GM23248 (cell line): ENCODE data around the gene FASLG. TPM values are rescaled to one million over a fixed set of nuclear protein-coding genes. Genes with fewer than 3 reads are reported as not detected.

Experiments
- DNase-seq: peaks from one replicate; pipeline ENCODE4 v3.0.0-alpha.2; 2015
- H2AFZ ChIP-seq: fragments of 200-600 bp; sonication (generic); 2 replicates; pipeline ENCODE4 v1.6.1; 2016; ENCODE audit warnings: antibody characterized with exemption
- H3F3A ChIP-seq: fragments of 200-600 bp; sonication (generic); 2 replicates; pipeline ENCODE4 v1.6.1; 2016; ENCODE audit warnings: mild to moderate bottlenecking, antibody characterized with exemption, mixed run types; ENCODE audit not compliant: insufficient read depth
- H3K27ac ChIP-seq: fragments of 200-600 bp; sonication (generic); 2 replicates; pipeline ENCODE4 v1.5.1; 2016; ENCODE audit warnings: mild to moderate bottlenecking
- H3K27me3 ChIP-seq: fragments of 200-600 bp; sonication (generic); replicated peaks from 2 replicates; pipeline ENCODE4 v1.6.1; 2016; ENCODE audit warnings: mild to moderate bottlenecking; ENCODE audit not compliant: insufficient read depth
- H3K36me3 ChIP-seq: fragments of 200-600 bp; sonication (generic); 2 replicates; pipeline ENCODE4 v1.6.1; 2016; ENCODE audit warnings: low read depth, mild to moderate bottlenecking
- H3K4me1 ChIP-seq: fragments of 200-600 bp; sonication (generic); 2 replicates; pipeline ENCODE4 v1.6.1; 2016; ENCODE audit warnings: mild to moderate bottlenecking; ENCODE audit not compliant: insufficient read depth
- H3K4me2 ChIP-seq: fragments of 200-600 bp; sonication (generic); one replicate; pipeline ENCODE4 v1.6.1; 2016; ENCODE audit warnings: mild to moderate bottlenecking; ENCODE audit not compliant: unreplicated experiment
- H3K4me3 ChIP-seq: fragments of 200-600 bp; sonication (generic); 2 replicates; pipeline ENCODE4 v1.5.1; 2016; ENCODE audit warnings: mild to moderate bottlenecking
- H3K79me2 ChIP-seq: fragments of 200-600 bp; sonication (generic); 2 replicates; pipeline ENCODE4 v1.6.1; 2016; ENCODE audit warnings: mild to moderate bottlenecking; ENCODE audit not compliant: insufficient read depth
- H3K9ac ChIP-seq: fragments of 200-600 bp; sonication (generic); 2 replicates; pipeline ENCODE4 v1.6.1; 2016; ENCODE audit warnings: mild to moderate bottlenecking
- H3K9me2 ChIP-seq: fragments of 200-600 bp; sonication (generic); 2 replicates; pipeline ENCODE4 v1.6.1; 2016; ENCODE audit warnings: mixed run types, mild to moderate bottlenecking, moderate library complexity; ENCODE audit not compliant: insufficient read depth
- H3K9me3 ChIP-seq: fragments of 200-600 bp; sonication (generic); one replicate; pipeline ENCODE4 v1.6.1; 2017; ENCODE audit warnings: low read depth
- H4K20me1 ChIP-seq: fragments of 200-600 bp; sonication (generic); 2 replicates; pipeline ENCODE4 v1.6.0; 2016; ENCODE audit not compliant: insufficient read depth
- EZH2 ChIP-seq: fragments of 200-600 bp; sonication (generic); IDR thresholded peaks from 2 replicates; pipeline ENCODE4 v1.6.1; 2018; ENCODE audit warnings: antibody characterized with exemption, mild to moderate bottlenecking; ENCODE audit not compliant: insufficient read depth, poor library complexity, severe bottlenecking
- EZH2phosphoT487 ChIP-seq: fragments of 200-600 bp; sonication (generic); IDR thresholded peaks from 2 replicates; pipeline ENCODE4 v1.6.1; 2018; ENCODE audit warnings: antibody characterized with exemption, moderate library complexity, mild to moderate bottlenecking, low read depth; ENCODE audit not compliant: insufficient read depth
- WGBS, 2 experiments: methylation state at CpG; one replicate each; pipeline ENCODE4 v1.1.6; 2015 to 2017; ENCODE audit warnings: low lambda C conversion rate in 2 of 2, low coverage in 1 of 2; ENCODE audit errors: missing lambda C conversion rate in 2 of 2; 5-methylcytosine and 5-hydroxymethylcytosine counted together
- in situ Hi-C: fragments of 300-500 bp; cut with MboI; formaldehyde crosslinking; loops from 2 replicates; pipeline ENCODE4 v1.15.0; 2020
- polyA plus RNA-seq: library from polyadenylated mRNA; unstranded; fragments of >200 nt; fragmentation: Nextera tagmentation; extraction: Ambion mirVana; gene quantifications from 2 replicates; pipeline ENCODE4 v1.2.1, GENCODE V29; 2016
- total RNA-seq: library from RNA; depleted of rRNA; stranded (reverse); fragments of >200 nt; shearing (Covaris generic); gene quantifications from 2 replicates; pipeline ENCODE4 v1.2.3, GENCODE V29; 2014; rRNA removed

Gene FASLG
- total RNA-seq (not detected in 2 replicates), polyA plus RNA-seq (not detected in 2 replicates)

DNA sequence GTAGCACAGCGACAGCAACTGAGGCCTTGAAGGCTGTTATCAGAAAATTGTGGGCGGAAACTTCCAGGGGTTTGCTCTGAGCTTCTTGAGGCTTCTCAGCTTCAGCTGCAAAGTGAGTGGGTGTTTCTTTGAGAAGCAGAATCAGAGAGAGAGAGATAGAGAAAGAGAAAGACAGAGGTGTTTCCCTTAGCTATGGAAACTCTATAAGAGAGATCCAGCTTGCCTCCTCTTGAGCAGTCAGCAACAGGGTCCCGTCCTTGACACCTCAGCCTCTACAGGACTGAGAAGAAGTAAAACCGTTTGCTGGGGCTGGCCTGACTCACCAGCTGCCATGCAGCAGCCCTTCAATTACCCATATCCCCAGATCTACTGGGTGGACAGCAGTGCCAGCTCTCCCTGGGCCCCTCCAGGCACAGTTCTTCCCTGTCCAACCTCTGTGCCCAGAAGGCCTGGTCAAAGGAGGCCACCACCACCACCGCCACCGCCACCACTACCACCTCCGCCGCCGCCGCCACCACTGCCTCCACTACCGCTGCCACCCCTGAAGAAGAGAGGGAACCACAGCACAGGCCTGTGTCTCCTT lies at the start of gene FASLG:
Gene FASLG, plus strand, starts transcription at position 233 of the 583 bp plus-strand sequence. Its CDS starts 99 bp downstream, at position 332.
- Histone ChIP-seq H3K27me3 (no peaks in the 10 kb centered on the region), H3K4me1 (peaks cover 36% of the 10 kb centered on the region), H3K9me2 (no peaks in the 10 kb centered on the region), H3K79me2 (no peaks in the 10 kb centered on the region), H3K4me3 (no peak within 1 kb of the TSS), H3K4me2 (no peak within 1 kb of the TSS), H3K36me3 (no peaks in the 10 kb centered on the region), H4K20me1 (no peaks in the 10 kb centered on the region), H2AFZ (no peak within 1 kb of the TSS), H3K9me3 (no peaks in the 10 kb centered on the region), H3K27ac (no peak within 1 kb of the TSS), H3F3A (peaks cover 34% of the 10 kb centered on the region), H3K9ac (no peak within 1 kb of the TSS)
- 89 to 92% methylated on average over 11 of the region's 11 CpGs for WGBS, 2 experiments
- no peak for DNase-seq
- no peak for TF ChIP-seq EZH2
- TF ChIP-seq EZH2phosphoT487 = no peak
- in situ Hi-C loops = no loop called here

- Histone ChIP-seq H4K20me1 (no peaks in the 10 kb centered on the region), H3K27ac (no peak overlapping the region), H3K9me3 (no peaks in the 10 kb centered on the region), H3K36me3 (peaks cover 35% of the 10 kb centered on the region), H2AFZ (no peak overlapping the region), H3K9ac (no peak overlapping the region), H3K4me2 (no peak overlapping the region), H3K79me2 (peaks cover 19% of the 10 kb centered on the region), H3K9me2 (no peaks in the 10 kb centered on the region), H3F3A (no peaks in the 10 kb centered on the region), H3K4me1 (peaks cover 9% of the 10 kb centered on the region; the same call in 1 of the 2 replicates), H3K4me3 (no peak overlapping the region), H3K27me3 (no peaks in the 10 kb centered on the region)
- DNase-seq = peak; percentile 38
- 91 to 96% methylated on average over 3 of the region's 3 CpGs for WGBS, 2 experiments
- in situ Hi-C loops = no loop called here
- TF ChIP-seq EZH2 = no peak
- TF ChIP-seq EZH2phosphoT487 = no peak
These were observed 49.4 kb upstream of the FASLG start for GRCh38 chr1:172609528-172609927.

DNA sequence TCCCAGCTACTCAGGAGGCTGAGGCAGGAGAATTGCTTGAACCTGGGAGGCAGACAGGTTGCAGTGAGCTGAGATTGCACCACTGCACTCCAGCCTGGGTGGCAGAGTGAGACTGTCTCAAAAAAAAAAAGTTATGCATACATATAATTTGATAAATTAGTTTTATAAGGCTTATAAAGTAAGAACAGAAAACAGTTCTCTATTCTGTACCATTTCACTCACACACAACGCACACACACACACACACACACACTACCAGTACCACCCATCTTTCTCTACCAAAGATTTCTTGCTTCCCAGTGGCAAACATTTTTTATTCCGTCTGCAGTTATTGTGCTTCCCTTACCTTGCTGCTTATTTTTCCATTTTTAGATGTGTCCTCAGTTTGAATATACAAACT lies 46.4 kb upstream of the FASLG start:
- Histone ChIP-seq H3K27ac (no peak overlapping the region), H3K79me2 (peaks cover 2% of the 10 kb centered on the region; the same call in 1 of the 2 replicates), H3F3A (no peaks in the 10 kb centered on the region), H3K4me3 (no peak overlapping the region), H3K36me3 (peaks cover 25% of the 10 kb centered on the region), H3K4me1 (0 out of 2 replicates have a peak, but pooled peaks cover 5% of the 10 kb centered on the region), H4K20me1 (no peaks in the 10 kb centered on the region), H2AFZ (no peak overlapping the region), H3K27me3 (no peaks in the 10 kb centered on the region), H3K9ac (no peak overlapping the region), H3K9me2 (no peaks in the 10 kb centered on the region), H3K9me3 (no peaks in the 10 kb centered on the region), H3K4me2 (no peak overlapping the region)
- no peak for TF ChIP-seq EZH2phosphoT487
- TF ChIP-seq EZH2 = no peak
- WGBS, 2 experiments = 97 to 99% methylated on average over 2 of the region's 2 CpGs
- no peak for DNase-seq
- in situ Hi-C loops = no loop called here

GRCh38 chr1:172613294-172613693 lies 45.6 kb upstream of the FASLG start:
- H3K4me2 ChIP-seq = no peak overlapping the region
- H3K36me3 ChIP-seq = peaks cover 25% of the 10 kb centered on the region
- H3K27me3 ChIP-seq = no peaks in the 10 kb centered on the region
- in situ Hi-C loops = no loop called here
- H3K79me2 ChIP-seq = no peaks in the 10 kb centered on the region
- no peak overlapping the region for H3K4me3 ChIP-seq
- H3K9me2 ChIP-seq = no peaks in the 10 kb centered on the region
- peak; percentile 40 for DNase-seq
- WGBS, 2 experiments = 74 to 75% methylated on average over 2 of the region's 2 CpGs
- H3K9ac ChIP-seq = no peak overlapping the region
- H3K4me1 ChIP-seq = no peaks in the 10 kb centered on the region
- no peaks in the 10 kb centered on the region for H3K9me3 ChIP-seq
- no peak overlapping the region for H3K27ac ChIP-seq
- H3F3A ChIP-seq = no peaks in the 10 kb centered on the region
- H2AFZ ChIP-seq = no peak overlapping the region
- no peak for TF ChIP-seq EZH2phosphoT487
- H4K20me1 ChIP-seq = no peaks in the 10 kb centered on the region
